Caki2 (cell line): ENCODE data around the gene EIF1AD. TPM values are rescaled to one million over a fixed set of nuclear protein-coding genes. Genes with fewer than 3 reads are reported as not detected.
A peak's percentile ranks its signal among the peaks of the same experiment; 100 is the strongest.
"Not testable (repeated sequence)": the region's sequence is repeated elsewhere in the genome, so short reads cannot be mapped to it uniquely, and the experiment has no call there.

ENCODE experiments used
- DNase-seq: peaks from one replicate; pipeline ENCODE4 v3.0.0-alpha.2; 2015; ENCODE audit warnings: low read depth
- in situ Hi-C: cut with HindIII; loops from 2 replicates; pipeline ENCODE4 v1.10.0; 2016; ENCODE audit warnings: low sequenced_read_pairs, low pct_unique_long_range_greater_than_20kb, mixed read lengths
- total RNA-seq: library from RNA; depleted of rRNA; stranded (reverse); fragments of >200 nt; shearing (Covaris generic); gene quantifications from 2 replicates; pipeline ENCODE4 v1.2.3, GENCODE V29; 2014; ENCODE audit warnings: low replicate concordance

EIF1AD gene
- total RNA-seq, 1 experiment from 2014 or later = 35.4 TPM

DNA sequence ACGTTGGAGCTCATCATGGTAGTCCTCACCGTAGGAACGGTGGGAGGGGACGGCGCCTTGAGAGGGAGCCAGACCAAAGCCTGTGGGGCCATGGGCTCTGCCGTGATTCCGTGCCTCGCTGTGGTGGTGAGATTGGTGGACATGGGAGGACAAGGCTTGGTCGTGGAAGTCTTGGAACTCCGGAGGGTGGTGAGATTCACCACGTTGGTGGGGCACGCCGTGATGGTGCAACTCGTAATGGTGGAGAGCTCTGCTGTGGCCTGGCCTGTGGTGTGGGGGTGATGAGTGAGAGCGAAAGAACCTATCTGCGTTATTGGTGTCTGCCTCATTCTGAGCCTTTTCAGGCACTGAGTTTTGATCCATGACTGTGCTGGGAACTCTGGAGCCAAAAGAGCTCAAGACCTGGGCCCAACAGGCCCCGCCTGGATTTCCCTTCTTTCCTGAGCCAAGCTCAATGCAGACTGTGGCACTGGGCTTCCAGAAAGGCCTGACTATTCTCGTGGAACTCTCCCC is 24.1 kb upstream of the EIF1AD start, which contains the start of gene CATSPER1:
TSS of gene CATSPER1 (minus strand) at position 463 of the 513 bp plus-strand sequence. CDS start at position 363, 100 bp downstream.
- in situ Hi-C loops = no loop called here

DNA sequence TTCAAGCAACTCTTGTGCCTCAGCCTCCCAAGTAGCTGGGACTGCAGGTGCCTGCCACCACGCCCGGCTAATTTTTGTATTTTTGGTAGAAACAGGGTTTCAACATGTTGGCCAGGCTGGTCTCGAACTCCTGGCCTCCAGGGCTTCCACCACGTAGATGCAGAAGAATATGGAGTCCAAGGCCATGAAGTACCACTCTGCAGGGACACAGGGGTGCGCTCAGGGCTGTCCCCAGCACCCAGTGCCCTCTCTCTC is 21.2 kb upstream of the EIF1AD start:
- in situ Hi-C loops, DNase-seq: not testable (repeated sequence)

More for the DNA sequence above, 24.1 kb upstream of the EIF1AD start, which contains the start of gene CATSPER1:
- no peak for DNase-seq

DNA sequence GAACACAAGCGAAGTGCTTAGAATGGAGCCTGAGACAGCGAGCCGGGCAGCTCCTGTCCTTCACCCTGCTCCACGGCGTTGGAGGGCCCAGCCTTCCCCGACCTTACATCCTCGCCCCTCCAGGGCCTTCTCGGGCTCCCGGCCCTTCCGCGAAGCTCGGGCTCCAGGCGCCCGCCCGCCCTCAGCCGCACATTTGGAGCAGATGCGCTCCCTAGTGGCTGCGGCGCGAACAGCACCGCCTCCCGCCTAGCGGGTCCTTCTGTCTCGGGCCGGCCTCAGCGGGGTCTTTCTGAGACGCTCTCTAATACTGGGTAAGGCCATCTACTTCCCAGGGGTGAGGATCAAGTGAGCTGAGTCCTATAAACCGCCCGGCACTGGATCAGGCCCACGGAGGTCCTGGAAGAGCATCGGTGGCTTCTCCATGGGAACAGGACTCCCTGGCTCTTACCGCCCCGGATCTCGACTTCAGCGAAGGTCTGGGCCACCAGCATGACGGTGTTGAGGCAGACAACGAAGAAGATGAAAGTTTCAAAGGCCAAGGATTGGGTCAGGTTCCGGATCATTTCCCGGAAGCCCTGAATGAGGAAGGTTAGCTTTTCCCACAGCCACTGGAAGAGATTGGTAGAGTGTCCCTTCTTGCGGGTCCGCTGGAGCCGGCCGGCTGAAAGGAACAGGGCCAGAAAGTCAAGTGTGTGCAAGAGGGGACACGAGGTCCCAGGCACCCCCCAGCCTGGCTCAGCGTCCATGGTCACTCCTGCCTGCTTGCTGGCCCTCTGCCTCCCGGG is 20.6 kb upstream of the EIF1AD start:
- DNase-seq = peak; percentile 42
- in situ Hi-C loops = no loop called here

DNA sequence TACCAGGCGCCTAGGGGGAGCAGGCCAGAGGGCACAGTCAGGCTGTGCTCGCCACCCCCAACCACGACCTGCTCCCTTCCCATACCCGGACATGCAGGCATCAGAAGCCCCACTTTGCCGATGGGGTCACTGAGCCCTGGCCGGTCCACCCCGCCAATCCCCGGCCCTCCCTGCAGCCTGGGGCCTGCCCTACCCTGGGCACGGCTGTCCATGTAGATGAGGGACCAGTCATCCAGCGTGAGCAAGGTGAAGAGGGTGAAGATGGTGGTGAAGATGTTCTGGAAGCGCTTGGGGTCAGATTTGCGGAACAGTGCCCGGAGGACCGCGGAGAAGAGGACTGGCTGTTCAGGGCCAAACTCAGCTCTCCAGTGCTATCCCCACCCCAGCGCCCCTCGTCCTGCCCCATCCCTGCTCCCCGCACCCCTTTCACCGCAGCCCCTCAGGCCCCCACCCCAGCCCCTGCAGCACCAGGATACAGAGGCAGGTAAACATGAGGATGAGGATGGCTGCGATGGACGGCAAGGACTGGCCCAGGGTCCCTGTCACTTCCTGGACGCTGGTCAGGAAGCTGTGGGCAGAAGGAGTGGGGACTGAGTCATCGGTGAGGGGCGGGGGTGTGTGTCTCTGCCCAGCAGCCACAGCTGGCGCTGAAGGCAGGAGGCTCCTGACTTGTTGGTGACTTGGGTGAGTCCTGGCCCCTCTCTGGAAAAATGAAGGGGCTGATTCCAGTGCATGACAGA is 18.8 kb upstream of the EIF1AD start:
- DNase-seq = peak; percentile 61
- in situ Hi-C loops = no loop called here

DNA sequence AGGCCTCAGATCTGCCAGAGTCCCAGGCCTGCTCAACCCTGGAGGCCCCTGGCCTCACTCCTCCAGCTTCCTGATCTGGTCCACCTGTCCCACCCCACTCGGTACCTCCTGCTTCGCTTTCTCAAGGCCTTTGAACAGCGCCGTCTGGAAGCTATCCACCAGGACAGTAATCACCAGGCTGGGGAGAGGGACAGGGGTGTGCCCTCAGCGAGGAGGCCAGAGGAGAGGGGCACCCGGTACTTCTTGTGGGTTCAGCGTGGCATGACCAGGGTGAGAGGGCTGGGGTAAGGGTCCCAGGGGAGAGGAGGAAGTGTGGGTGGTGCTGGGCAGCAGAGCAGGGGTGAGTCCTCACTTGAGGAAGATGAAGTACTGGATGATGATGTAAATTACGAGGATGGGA is 18.3 kb upstream of the EIF1AD start:
- in situ Hi-C loops = no loop called here
- DNase-seq = no peak

DNA sequence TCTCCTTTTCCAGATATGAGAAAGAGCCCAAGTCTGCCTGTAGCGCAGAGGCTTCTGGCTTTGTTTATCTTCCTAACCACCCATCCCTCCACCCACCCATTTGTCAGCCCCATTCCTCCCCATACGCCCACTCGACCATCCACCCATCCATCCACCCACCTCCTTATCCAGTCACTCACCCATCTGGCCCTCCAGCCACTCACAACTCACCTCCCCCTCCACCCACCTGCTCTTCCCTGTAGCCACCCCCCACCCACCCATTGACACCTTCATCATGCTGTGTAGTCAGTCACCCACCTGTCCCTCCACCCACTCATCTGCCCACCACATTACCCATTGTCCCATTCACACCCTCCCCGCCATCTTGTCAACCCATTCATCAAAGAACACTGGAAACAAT is 15.4 kb upstream of the EIF1AD start:
- in situ Hi-C loops = no loop called here
- no peak for DNase-seq

DNA sequence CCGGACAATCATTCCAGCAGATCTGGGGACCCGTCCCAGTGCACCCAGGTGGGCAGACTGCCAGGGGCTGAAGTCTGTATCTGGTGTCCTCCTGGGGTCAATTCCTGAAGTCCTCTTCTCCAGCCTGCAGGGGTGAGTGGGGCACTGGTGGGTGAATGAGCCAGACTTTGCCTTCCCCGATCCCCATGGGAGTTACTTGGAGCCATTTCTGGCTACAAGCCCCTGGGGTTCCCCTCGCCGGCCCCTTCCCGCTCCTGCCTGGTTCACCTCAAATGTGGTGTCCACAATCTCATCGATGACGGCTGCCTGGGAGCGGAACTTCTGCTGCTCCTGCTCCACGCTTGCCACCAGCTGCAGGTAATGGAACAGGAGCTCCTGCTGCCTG is 14.8 kb upstream of the EIF1AD start:
- no peak for DNase-seq
- in situ Hi-C loops = no loop called here

DNA sequence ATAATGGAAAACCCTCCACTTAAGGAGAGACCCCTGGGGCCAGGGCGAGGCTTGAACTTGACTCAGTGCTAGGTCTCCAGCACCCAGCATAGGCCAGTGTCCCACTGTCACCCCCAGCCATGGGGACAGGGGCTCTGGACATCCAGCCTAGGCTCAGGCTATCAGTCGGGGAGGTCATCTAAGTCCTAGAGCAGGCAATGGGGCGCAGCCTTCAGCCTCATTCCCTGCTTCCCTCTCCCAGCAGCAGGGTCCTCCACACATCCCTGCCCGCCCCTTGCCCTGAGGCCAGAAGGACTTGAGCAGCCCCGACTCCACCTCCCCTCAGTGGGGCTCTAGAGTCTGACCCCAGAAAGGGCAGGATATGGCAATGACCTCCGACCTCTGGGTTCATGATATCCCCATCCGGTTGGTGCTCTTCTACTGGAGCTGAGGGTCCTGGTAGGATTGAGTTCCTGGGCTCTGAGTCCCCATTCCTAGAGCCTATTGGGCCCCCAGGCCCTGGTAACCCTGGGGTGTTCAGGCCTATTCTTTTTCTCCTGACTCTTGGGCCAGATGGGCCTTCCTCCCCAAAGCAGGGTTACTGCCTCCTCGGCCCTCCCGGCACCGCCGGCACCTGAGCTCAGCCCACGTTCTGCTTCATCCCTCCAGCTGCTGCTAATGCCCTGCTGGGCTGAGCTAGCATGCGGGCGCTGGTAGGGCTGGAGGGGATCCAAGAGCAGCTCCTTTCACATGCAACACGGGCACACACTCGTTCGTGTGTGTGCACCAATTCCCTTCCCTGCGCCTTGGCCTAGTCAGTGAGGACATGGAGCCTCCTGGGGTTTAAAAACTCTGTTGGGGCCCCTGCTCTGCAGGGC is 14.2 kb upstream of the EIF1AD start:
- no peak for DNase-seq
- in situ Hi-C loops = no loop called here

DNA sequence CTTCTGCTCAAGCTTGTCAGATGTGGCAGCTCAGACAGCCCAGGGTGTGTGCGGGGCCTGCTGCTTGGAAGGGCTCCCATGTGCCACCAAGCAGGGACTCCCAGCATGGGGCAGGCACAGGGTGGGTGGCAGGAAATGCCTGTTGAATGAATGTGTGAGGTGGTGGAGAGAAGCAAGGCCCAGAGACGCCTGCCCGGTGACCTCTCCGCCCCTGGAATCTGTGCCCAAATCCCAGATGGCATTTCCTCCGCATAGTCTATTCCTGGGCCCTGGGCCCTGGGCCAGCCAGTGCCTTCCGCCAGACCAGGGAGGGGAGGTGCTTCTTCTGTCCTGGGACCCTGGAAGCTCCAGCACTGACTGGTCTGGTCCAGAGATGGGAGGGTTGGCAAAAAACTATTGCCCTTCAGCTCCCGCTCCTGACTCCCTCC is 13.5 kb upstream of the EIF1AD start:
- DNase-seq = peak; percentile 33
- in situ Hi-C loops = no loop called here

DNA sequence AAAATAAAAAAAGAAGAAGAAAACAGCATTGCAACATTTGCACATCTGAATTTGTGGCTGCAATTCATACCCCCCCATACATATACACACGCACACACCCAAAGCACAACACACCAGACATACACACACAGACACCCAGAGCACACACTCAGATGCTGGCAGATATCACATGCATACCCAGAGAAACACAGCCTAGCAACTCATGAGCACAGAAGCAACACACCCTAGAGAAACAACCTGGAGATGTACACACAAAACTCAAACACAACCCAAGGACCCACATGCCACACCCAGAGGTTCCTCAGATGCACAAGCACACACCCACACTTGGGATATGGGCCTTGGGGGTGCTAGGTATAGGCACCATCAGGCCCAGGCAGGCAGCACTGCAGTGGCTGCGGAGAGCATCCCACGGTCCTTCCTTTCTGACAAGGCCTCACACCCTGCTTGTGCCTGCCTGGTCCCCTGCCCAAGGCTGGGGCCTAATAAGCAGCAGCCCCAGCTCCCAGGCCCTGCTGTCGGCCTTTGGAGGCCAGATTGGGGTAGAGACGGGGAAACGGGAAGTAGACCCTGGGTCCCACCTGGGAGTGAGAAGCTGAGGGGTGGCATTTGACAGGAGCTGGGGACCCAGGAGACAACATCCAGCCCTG is 13.0 kb upstream of the EIF1AD start:
- in situ Hi-C loops = no loop called here
- DNase-seq = no peak

DNA sequence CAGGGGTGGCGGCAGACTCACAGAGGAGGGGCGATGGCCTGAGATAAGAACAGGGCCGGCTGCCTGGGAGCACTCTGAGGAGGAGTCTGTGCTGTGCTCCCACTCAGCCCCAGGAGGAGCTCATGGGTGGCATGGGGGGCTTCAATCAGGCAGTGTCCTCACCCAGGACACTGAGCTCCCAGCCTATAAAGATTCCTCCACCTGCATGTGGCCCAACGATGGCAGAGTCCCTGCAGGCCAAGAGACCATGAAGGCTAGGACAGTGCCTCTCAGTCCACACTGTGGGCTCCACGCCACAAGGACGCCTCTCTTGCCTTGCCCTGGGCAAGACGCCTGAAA is 11.8 kb upstream of the EIF1AD start:
- in situ Hi-C loops = no loop called here
- DNase-seq = no peak

DNA sequence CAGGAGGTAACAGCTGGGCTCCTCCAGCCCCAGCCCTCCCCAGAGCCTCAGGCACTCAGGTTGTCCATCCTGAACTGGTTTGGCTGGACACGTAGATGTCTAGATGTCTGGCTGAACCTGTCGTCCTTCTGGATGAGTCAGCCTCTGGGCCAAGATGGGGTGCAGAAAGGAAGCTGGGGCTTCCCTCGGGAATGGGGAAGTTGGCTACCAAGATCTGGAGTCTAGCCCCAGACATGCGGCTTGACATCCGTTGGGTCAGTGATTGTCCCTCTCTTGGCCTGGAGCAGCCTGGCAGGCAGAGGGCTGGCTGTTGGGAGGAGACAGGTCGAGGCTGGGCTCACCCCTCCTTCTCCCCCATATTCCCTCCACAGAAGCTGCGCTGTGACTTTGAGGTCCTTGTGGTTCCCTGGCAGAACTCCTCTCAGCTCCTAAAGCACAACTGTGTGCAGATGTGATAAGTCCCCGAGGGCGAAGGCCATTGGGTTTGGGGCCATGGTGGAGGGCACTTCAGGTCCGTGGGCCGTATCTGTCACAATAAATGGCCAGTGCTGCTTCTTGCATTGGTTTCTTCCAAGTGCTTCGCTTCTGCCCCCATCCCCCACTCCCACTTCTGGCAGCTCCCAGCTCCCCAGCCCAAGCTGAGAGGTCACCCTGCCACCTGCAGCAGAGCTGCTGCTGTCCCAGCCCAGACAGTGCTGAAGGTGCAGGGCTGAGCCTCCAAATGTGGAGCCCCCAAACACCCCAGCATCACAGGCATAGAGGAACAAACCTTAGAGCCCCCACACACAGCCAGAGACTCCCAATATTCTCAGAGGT is 11.2 kb upstream of the EIF1AD start:
- no peak for DNase-seq
- in situ Hi-C loops = no loop called here

DNA sequence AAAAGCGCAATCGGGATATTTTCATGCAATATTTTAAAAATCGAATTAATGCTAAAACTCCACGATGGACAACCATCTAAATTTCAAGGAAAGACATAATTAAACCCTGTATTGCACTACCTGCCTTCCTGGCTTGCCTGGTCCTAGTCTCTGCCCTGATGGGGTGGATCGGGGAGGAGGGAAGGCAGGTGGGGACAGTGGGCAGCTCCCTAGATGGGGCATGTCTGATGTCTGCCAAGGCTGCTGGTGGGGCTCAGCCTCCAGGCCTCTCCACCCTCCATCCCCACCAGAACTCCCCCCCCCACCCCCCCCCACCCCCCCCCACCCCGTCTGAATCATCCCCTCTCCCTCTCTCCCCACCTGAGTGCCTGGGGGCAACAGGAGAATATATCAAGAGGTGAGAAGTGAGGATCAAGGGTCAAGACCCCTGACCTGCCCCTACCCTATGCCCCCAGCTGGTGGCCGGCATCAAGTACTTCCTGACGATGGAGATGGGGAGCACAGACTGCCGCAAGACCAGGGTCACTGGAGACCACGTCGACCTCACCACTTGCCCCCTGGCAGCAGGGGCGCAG is 10.5 kb upstream of the EIF1AD start:
- in situ Hi-C loops = no loop called here
- no peak for DNase-seq

DNA sequence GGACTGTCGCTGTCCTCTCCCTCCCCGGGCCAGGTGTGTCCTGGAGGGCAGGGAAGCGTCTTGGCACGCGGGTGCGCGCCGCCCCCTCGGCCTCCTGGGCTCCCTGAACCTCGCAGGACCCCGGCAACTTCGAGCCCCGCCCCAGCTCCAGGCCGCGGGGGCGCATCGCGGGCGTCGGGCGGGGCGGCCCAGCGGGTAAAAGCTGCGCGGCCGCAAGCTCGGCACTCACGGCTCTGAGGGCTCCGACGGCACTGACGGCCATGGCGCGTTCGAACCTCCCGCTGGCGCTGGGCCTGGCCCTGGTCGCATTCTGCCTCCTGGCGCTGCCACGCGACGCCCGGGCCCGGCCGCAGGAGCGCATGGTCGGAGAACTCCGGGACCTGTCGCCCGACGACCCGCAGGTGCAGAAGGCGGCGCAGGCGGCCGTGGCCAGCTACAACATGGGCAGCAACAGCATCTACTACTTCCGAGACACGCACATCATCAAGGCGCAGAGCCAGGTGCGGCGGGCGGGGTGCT is 9.9 kb upstream of the EIF1AD start, which contains the start of gene CST6:
TSS of gene CST6 (plus strand) at position 224 of the 519 bp plus-strand sequence. CDS start at position 261, 37 bp downstream.
- no peak for DNase-seq
- in situ Hi-C loops = no loop called here

DNA sequence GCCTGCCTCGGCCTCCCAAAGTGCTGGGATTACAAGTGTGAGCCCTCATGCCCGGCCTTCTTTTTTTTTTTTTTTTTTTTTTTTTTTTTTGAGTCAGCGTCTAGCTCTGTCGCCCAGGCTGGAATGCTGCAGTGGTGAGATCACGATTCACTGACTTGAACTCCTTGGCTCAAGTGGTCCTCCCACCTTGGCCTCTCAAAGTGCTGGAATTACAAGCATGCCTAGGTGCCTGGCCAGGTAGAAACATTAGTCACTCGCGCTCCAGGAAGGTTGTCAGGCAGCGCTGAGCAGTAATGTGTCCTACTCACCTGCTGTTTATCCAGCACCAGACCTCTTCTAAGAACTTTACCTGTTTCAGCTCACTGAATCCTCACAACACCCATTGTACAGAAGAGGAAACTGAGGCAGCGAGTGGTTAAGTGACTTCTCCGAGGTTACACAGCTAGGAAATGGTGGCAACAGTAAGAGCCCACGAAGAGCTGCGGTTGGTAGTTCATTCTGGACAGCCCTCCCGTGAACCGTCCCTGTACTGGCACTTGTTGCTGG is 9.4 kb upstream of the EIF1AD start:
- peak; percentile 69 for DNase-seq
- in situ Hi-C loops = no loop called here

DNA sequence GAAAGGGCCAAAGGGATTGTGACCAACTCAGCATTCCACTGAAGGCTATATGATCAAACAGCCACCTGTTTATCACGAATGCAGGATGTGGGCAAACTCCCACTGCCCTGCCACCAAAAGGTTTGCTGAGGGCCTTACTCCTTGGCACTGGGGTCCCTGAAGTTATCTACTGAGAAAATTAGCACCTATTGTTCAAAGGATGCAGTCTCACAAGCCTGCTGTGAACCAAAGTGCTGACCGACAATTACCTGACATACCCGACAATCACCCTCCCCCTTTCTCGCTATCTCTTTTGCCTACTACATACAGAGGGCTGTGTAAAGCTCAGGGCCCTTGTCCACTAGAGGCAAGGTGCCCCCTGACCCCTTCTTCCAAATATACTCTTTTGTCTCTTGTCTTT is 8.1 kb upstream of the EIF1AD start:
- in situ Hi-C loops, DNase-seq: not testable (repeated sequence)
